ENCODE results near the gene BRSK2.

Gene BRSK2

DNA sequence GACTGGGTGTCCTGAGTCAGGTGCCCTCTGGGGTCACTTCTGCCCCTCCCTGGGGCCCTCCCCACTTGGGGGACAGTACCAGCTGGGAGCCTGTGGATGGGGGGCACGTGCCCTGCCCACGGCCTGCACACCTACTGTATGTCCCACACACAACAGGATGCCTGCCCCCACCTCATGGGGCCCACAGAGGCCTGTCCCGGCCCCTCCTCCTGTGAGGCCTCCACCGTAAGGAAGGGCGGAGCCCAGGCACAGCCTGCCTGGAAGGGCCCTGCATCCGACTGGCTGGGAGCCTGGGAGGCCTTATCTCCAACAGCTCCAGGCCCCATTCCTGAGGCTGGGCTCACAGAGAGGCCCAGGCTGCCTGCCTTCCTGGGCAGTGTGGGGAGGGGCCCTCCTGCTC, 47.8 kb downstream of the BRSK2 start:
- Histone ChIP-seq H3K4me1 (ENCODE audit: control insufficient read depth, insufficient read depth, low read length) (no peaks in the 10 kb centered on the region), H3K9me3 (ENCODE audit: control insufficient read depth, low read length) (no peaks in the 10 kb centered on the region), H3K36me3 (ENCODE audit: control insufficient read depth, insufficient read depth, low read length, severe bottlenecking) (no peaks in the 10 kb centered on the region), H3K4me3 (ENCODE audit: low read length) (no peak overlapping the region), H3K27me3 (replicated peaks; ENCODE audit: control insufficient read depth, insufficient read depth, low read length) (peaks cover 16% of the 10 kb centered on the region), H3K9ac (ENCODE audit: low read length) (no peak overlapping the region)
- DNase-seq (ENCODE audit: low read depth), result peak; percentile 73

DNA sequence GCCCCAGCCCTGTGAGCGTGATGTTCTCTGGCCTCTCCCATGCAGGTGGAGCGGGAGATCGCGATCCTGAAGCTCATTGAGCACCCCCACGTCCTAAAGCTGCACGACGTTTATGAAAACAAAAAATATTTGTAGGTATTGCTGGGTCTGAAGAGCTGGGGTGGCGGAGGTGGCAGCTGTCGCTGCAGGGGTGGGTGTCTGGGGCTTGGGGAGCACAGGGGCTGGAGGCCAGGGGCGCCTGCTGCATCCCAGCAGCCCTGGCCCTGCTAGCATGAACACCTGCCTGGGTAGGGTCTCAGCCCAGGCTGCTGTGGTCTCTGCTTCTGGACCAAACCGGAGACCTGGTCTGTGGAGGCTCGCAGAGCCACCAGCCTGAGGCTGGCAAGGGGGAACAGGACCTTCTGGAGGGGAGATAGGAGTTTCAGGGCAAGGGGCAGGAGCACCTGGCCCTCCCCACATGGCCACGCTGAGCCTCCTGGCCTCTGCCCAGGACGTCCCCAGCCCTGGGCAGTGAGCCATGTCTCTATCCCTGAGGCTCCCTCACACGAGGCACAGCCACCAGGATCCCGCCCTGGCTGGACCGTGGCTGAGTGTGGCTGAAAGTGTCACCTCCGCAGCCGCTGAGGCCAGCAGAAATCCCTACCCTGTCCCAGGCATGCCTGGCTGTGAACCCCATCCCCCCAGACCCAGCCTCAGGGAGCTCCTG, 48.7 kb downstream of the BRSK2 start:
- Histone ChIP-seq H3K27me3 (replicated peaks; ENCODE audit: control insufficient read depth, insufficient read depth, low read length) (peaks cover 16% of the 10 kb centered on the region), H3K4me1 (ENCODE audit: control insufficient read depth, insufficient read depth, low read length) (no peaks in the 10 kb centered on the region), H3K9me3 (ENCODE audit: control insufficient read depth, low read length) (no peaks in the 10 kb centered on the region), H3K4me3 (ENCODE audit: low read length) (no peak overlapping the region), H3K9ac (ENCODE audit: low read length) (no peak overlapping the region), H3K36me3 (ENCODE audit: control insufficient read depth, insufficient read depth, low read length, severe bottlenecking) (no peaks in the 10 kb centered on the region)
- no peak for DNase-seq (ENCODE audit: low read depth)

DNA sequence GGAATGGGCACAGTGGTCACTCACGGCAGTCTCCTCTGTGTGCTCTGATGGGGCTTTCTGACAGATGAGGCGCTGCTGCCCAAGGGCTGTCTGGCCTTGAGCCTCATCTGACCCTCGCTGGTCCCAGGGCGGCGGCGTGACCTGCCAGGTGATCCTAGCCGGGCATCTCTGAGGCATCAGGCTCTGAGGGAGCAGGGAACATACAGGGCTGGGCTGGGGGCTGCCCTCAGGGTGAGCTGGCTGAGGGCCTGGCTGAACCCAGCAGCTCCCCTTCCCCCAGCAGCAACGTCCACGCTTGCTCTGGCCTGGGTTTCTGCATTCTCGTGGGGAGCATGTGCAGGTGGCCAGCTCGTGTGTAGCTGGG, 49.2 kb downstream of the BRSK2 start:
- H3K36me3 ChIP-seq (ENCODE audit: control insufficient read depth, insufficient read depth, low read length, severe bottlenecking), result no peaks in the 10 kb centered on the region
- no peak overlapping the region for H3K9ac ChIP-seq (ENCODE audit: low read length)
- no peak for DNase-seq (ENCODE audit: low read depth)
- H3K27me3 ChIP-seq (replicated peaks; ENCODE audit: control insufficient read depth, insufficient read depth, low read length), result peaks cover 18% of the 10 kb centered on the region
- no peak overlapping the region for H3K4me3 ChIP-seq (ENCODE audit: low read length)
- no peaks in the 10 kb centered on the region for H3K4me1 ChIP-seq (ENCODE audit: control insufficient read depth, insufficient read depth, low read length)
- no peaks in the 10 kb centered on the region for H3K9me3 ChIP-seq (ENCODE audit: control insufficient read depth, low read length)

DNA sequence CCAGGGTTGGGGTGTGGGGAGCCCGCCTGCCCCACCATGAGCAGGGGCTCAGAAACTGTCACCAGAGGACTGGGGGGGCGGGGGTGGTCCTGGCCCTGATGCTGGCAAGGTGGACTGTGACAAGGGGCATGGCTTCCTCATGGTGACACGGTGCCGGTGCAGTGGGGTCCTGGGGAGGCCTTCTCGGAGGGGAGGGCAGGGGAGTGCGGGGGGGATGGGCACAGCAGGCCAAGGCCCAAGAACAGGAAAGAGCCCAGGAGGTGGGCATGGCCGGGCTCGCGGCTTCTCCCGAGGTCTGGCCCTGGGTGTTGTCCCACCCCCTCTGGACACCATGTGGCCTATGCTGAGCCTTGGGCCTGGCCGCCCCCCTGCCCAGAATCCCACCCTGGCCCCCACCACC, 49.6 kb downstream of the BRSK2 start:
- no peak overlapping the region for H3K9ac ChIP-seq (ENCODE audit: low read length)

GRCh38 chr11:1440066-1440465, 50.3 kb downstream of the BRSK2 start:
- peaks cover 18% of the 10 kb centered on the region for H3K27me3 ChIP-seq (replicated peaks; ENCODE audit: control insufficient read depth, insufficient read depth, low read length)
- no peak overlapping the region for H3K4me3 ChIP-seq (ENCODE audit: low read length)
- DNase-seq (ENCODE audit: low read depth), result no peak
- no peaks in the 10 kb centered on the region for H3K9me3 ChIP-seq (ENCODE audit: control insufficient read depth, low read length)
- no peak overlapping the region for H3K9ac ChIP-seq (ENCODE audit: low read length)
- no peaks in the 10 kb centered on the region for H3K4me1 ChIP-seq (ENCODE audit: control insufficient read depth, insufficient read depth, low read length)
- H3K36me3 ChIP-seq (ENCODE audit: control insufficient read depth, insufficient read depth, low read length, severe bottlenecking), result no peaks in the 10 kb centered on the region

More for the DNA sequence above, 49.6 kb downstream of the BRSK2 start:
- Histone ChIP-seq H3K27me3 (replicated peaks; ENCODE audit: control insufficient read depth, insufficient read depth, low read length) (peaks cover 18% of the 10 kb centered on the region), H3K4me1 (ENCODE audit: control insufficient read depth, insufficient read depth, low read length) (no peaks in the 10 kb centered on the region), H3K4me3 (ENCODE audit: low read length) (no peak overlapping the region), H3K36me3 (ENCODE audit: control insufficient read depth, insufficient read depth, low read length, severe bottlenecking) (no peaks in the 10 kb centered on the region), H3K9me3 (ENCODE audit: control insufficient read depth, low read length) (no peaks in the 10 kb centered on the region)
- DNase-seq (ENCODE audit: low read depth), result no peak

DNA sequence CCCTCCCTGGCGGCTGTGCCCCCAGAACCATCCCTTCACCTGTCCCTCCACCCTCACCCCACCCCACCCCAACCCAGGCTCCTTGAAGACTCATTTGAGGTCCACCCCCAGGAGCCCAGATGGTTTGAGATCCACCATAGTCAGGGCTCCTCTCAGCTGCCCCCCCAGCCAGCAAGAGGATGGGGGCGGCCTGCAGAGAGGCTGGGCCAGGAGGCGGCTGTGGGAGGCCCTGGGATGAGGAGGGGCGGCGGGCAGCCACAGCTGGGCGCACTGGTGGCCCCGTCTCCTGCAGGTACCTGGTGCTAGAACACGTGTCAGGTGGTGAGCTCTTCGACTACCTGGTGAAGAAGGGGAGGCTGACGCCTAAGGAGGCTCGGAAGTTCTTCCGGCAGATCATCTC, 50.8 kb downstream of the BRSK2 start:
- H3K4me3 ChIP-seq (ENCODE audit: low read length), result no peak overlapping the region
- no peaks in the 10 kb centered on the region for H3K36me3 ChIP-seq (ENCODE audit: control insufficient read depth, insufficient read depth, low read length, severe bottlenecking)
- no peaks in the 10 kb centered on the region for H3K9me3 ChIP-seq (ENCODE audit: control insufficient read depth, low read length)
- no peaks in the 10 kb centered on the region for H3K4me1 ChIP-seq (ENCODE audit: control insufficient read depth, insufficient read depth, low read length)
- DNase-seq (ENCODE audit: low read depth), result no peak
- H3K9ac ChIP-seq (ENCODE audit: low read length), result no peak overlapping the region
- H3K27me3 ChIP-seq (replicated peaks; ENCODE audit: control insufficient read depth, insufficient read depth, low read length), result peaks cover 18% of the 10 kb centered on the region

DNA sequence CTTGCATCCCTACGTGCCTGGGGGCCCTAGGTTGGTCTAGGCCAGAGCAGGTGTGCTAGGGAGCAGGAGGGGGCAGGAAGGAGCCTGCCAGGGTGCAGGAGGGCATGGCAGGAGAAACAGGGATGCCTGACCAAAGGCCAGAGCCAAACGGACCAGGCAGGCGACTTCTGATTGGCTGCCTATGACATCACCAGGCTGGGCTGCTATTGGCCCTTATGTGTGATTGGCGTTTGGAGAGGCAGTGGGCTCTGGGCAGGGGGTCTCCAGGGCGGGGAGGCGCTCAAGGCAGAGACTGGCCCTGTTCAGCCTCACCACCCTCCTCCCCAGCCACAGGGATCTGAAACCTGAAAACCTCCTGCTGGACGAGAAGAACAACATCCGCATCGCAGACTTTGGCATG, 52.4 kb downstream of the BRSK2 start:
- no peak overlapping the region for H3K9ac ChIP-seq (ENCODE audit: low read length)
- no peaks in the 10 kb centered on the region for H3K36me3 ChIP-seq (ENCODE audit: control insufficient read depth, insufficient read depth, low read length, severe bottlenecking)
- H3K9me3 ChIP-seq (ENCODE audit: control insufficient read depth, low read length), result no peaks in the 10 kb centered on the region
- H3K27me3 ChIP-seq (replicated peaks; ENCODE audit: control insufficient read depth, insufficient read depth, low read length), result peaks cover 18% of the 10 kb centered on the region
- peak; percentile 10 for DNase-seq (ENCODE audit: low read depth)
- no peak overlapping the region for H3K4me3 ChIP-seq (ENCODE audit: low read length)
- no peaks in the 10 kb centered on the region for H3K4me1 ChIP-seq (ENCODE audit: control insufficient read depth, insufficient read depth, low read length)

- Histone ChIP-seq H3K36me3 (ENCODE audit: control insufficient read depth, insufficient read depth, low read length, severe bottlenecking) (no peaks in the 10 kb centered on the region), H3K9me3 (ENCODE audit: control insufficient read depth, low read length) (no peaks in the 10 kb centered on the region), H3K9ac (ENCODE audit: low read length) (no peak overlapping the region), H3K4me3 (ENCODE audit: low read length) (no peak overlapping the region), H3K4me1 (ENCODE audit: control insufficient read depth, insufficient read depth, low read length) (no peaks in the 10 kb centered on the region), H3K27me3 (replicated peaks; ENCODE audit: control insufficient read depth, insufficient read depth, low read length) (peaks cover 18% of the 10 kb centered on the region)
- no peak for DNase-seq (ENCODE audit: low read depth)
These were observed 53.2 kb downstream of the BRSK2 start for GRCh38 chr11:1442807-1443366.

GRCh38 chr11:1443737-1444136, 54.0 kb downstream of the BRSK2 start:
- H3K9me3 ChIP-seq (ENCODE audit: control insufficient read depth, low read length), result no peaks in the 10 kb centered on the region
- H3K4me1 ChIP-seq (ENCODE audit: control insufficient read depth, insufficient read depth, low read length), result no peaks in the 10 kb centered on the region
- H3K27me3 ChIP-seq (replicated peaks; ENCODE audit: control insufficient read depth, insufficient read depth, low read length), result peaks cover 12% of the 10 kb centered on the region
- H3K36me3 ChIP-seq (ENCODE audit: control insufficient read depth, insufficient read depth, low read length, severe bottlenecking), result no peaks in the 10 kb centered on the region
- no peak for DNase-seq (ENCODE audit: low read depth)
- no peak overlapping the region for H3K4me3 ChIP-seq (ENCODE audit: low read length)
- no peak overlapping the region for H3K9ac ChIP-seq (ENCODE audit: low read length)

DNA sequence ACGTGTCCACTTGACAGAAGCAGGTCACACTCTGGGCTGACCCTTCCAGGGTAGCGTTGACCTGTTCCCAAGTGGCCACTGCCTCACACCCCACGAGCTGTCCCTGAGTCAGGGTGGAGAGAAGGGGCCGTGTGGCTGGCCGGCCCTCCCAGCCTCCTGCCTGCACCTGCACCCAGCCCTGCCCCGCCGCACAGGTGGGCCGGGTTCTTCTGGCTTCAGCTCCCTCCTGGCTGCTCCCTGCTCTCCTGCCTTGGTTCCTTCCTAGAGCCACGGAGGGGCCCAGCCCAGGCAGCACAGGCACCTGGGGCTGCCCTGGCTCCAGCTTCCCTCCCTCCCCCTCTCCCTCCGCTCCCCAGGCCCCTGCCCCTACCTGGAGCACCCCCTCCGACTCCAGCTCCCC, 54.6 kb downstream of the BRSK2 start:
- Histone ChIP-seq H3K4me3 (ENCODE audit: low read length) (no peak overlapping the region), H3K36me3 (ENCODE audit: control insufficient read depth, insufficient read depth, low read length, severe bottlenecking) (no peaks in the 10 kb centered on the region), H3K9me3 (ENCODE audit: control insufficient read depth, low read length) (no peaks in the 10 kb centered on the region), H3K27me3 (replicated peaks; ENCODE audit: control insufficient read depth, insufficient read depth, low read length) (peaks cover 9% of the 10 kb centered on the region), H3K4me1 (ENCODE audit: control insufficient read depth, insufficient read depth, low read length) (no peaks in the 10 kb centered on the region), H3K9ac (ENCODE audit: low read length) (no peak overlapping the region)
- DNase-seq (ENCODE audit: low read depth), result no peak

- Histone ChIP-seq H3K27me3 (replicated peaks; ENCODE audit: control insufficient read depth, insufficient read depth, low read length) (peaks cover 9% of the 10 kb centered on the region), H3K9ac (ENCODE audit: low read length) (no peak overlapping the region), H3K4me3 (ENCODE audit: low read length) (no peak overlapping the region), H3K36me3 (ENCODE audit: control insufficient read depth, insufficient read depth, low read length, severe bottlenecking) (no peaks in the 10 kb centered on the region), H3K4me1 (ENCODE audit: control insufficient read depth, insufficient read depth, low read length) (no peaks in the 10 kb centered on the region), H3K9me3 (ENCODE audit: control insufficient read depth, low read length) (no peaks in the 10 kb centered on the region)
- no peak for DNase-seq (ENCODE audit: low read depth)
These were observed 55.2 kb downstream of the BRSK2 start for GRCh38 chr11:1444823-1445422.
